ENCODE measurements around the gene GAB2.

The GAB2 gene

GRCh38 chr11:78406568-78407196, 10.9 kb downstream of the GAB2 start:
- in situ Hi-C loops (cut with MboI; ENCODE audit: low pct_unique_long_range_greater_than_20kb, low sequenced_read_pairs) = no loop called here

GRCh38 chr11:78405805-78406204, 11.8 kb downstream of the GAB2 start:
- in situ Hi-C loops (cut with MboI; ENCODE audit: low pct_unique_long_range_greater_than_20kb, low sequenced_read_pairs) = no loop called here
- DNase-seq = no peak

More at GRCh38 chr11:78406568-78407196, 10.9 kb downstream of the GAB2 start:
- peak; percentile 69 for DNase-seq

GRCh38 chr11:78403781-78404180, 13.8 kb downstream of the GAB2 start:
- in situ Hi-C loops (cut with MboI; ENCODE audit: low pct_unique_long_range_greater_than_20kb, low sequenced_read_pairs) = no loop called here
- no peak for DNase-seq

- in situ Hi-C loops (cut with MboI; ENCODE audit: low pct_unique_long_range_greater_than_20kb, low sequenced_read_pairs) = no loop called here
- DNase-seq = no peak
Observed at GRCh38 chr11:78402847-78403246, 14.8 kb downstream of the GAB2 start.

GRCh38 chr11:78400702-78401101, 16.9 kb downstream of the GAB2 start:
- in situ Hi-C loops (cut with MboI; ENCODE audit: low pct_unique_long_range_greater_than_20kb, low sequenced_read_pairs) = no loop called here
- no peak for DNase-seq

- DNase-seq = no peak
- in situ Hi-C loops (cut with MboI; ENCODE audit: low pct_unique_long_range_greater_than_20kb, low sequenced_read_pairs) = no loop called here
Observed at GRCh38 chr11:78400116-78400515, 17.5 kb downstream of the GAB2 start.

- in situ Hi-C loops (cut with MboI; ENCODE audit: low pct_unique_long_range_greater_than_20kb, low sequenced_read_pairs) = no loop called here
- DNase-seq = no peak
Observed at GRCh38 chr11:78399136-78399535, 18.5 kb downstream of the GAB2 start.

GRCh38 chr11:78398715-78399114, 18.9 kb downstream of the GAB2 start:
- in situ Hi-C loops (cut with MboI; ENCODE audit: low pct_unique_long_range_greater_than_20kb, low sequenced_read_pairs) = no loop called here
- DNase-seq = no peak

- DNase-seq = peak; percentile 71
- in situ Hi-C loops (cut with MboI; ENCODE audit: low pct_unique_long_range_greater_than_20kb, low sequenced_read_pairs) = no loop called here
Observed at GRCh38 chr11:78397398-78397797, 20.2 kb downstream of the GAB2 start.

- in situ Hi-C loops (cut with MboI; ENCODE audit: low pct_unique_long_range_greater_than_20kb, low sequenced_read_pairs) = no loop called here
- no peak for DNase-seq
Observed at GRCh38 chr11:78395597-78395996, 22.0 kb downstream of the GAB2 start.

GRCh38 chr11:78392854-78393253, 24.8 kb downstream of the GAB2 start:
- in situ Hi-C loops (cut with MboI; ENCODE audit: low pct_unique_long_range_greater_than_20kb, low sequenced_read_pairs) = no loop called here
- DNase-seq = peak; percentile 53

- in situ Hi-C loops (cut with MboI; ENCODE audit: low pct_unique_long_range_greater_than_20kb, low sequenced_read_pairs) = no loop called here
- no peak for DNase-seq
Observed at GRCh38 chr11:78391424-78391823, 26.2 kb downstream of the GAB2 start.

GRCh38 chr11:78390809-78391208, 26.8 kb downstream of the GAB2 start:
- in situ Hi-C loops (cut with MboI; ENCODE audit: low pct_unique_long_range_greater_than_20kb, low sequenced_read_pairs) = no loop called here
- DNase-seq = no peak

GRCh38 chr11:78386215-78386941, 31.2 kb downstream of the GAB2 start:
- no peak for DNase-seq
- in situ Hi-C loops (cut with MboI; ENCODE audit: low pct_unique_long_range_greater_than_20kb, low sequenced_read_pairs) = no loop called here

- no peak for DNase-seq
- in situ Hi-C loops (cut with MboI; ENCODE audit: low pct_unique_long_range_greater_than_20kb, low sequenced_read_pairs) = no loop called here
Observed at GRCh38 chr11:78385205-78385604, 32.4 kb downstream of the GAB2 start.

- DNase-seq = no peak
- in situ Hi-C loops (cut with MboI; ENCODE audit: low pct_unique_long_range_greater_than_20kb, low sequenced_read_pairs) = no loop called here
Observed at GRCh38 chr11:78384231-78384630, 33.4 kb downstream of the GAB2 start.

GRCh38 chr11:78381865-78382264, 35.8 kb downstream of the GAB2 start:
- in situ Hi-C loops (cut with MboI; ENCODE audit: low pct_unique_long_range_greater_than_20kb, low sequenced_read_pairs) = no loop called here
- DNase-seq = no peak

GRCh38 chr11:78380615-78381051, 37.0 kb downstream of the GAB2 start:
- in situ Hi-C loops (cut with MboI; ENCODE audit: low pct_unique_long_range_greater_than_20kb, low sequenced_read_pairs) = no loop called here
- no peak for DNase-seq

- in situ Hi-C loops (cut with MboI; ENCODE audit: low pct_unique_long_range_greater_than_20kb, low sequenced_read_pairs) = no loop called here
- DNase-seq = peak; percentile 57
Observed at GRCh38 chr11:78379039-78379670, 38.5 kb downstream of the GAB2 start.

- no peak for DNase-seq
- in situ Hi-C loops (cut with MboI; ENCODE audit: low pct_unique_long_range_greater_than_20kb, low sequenced_read_pairs) = no loop called here
Observed at GRCh38 chr11:78377625-78378418, 39.8 kb downstream of the GAB2 start.

All from KBM-7 (cell line).